ENCODE results near the gene ADPRS. TPM values are rescaled to one million over a fixed set of nuclear protein-coding genes. Genes with fewer than 3 reads are reported as not detected.

ADPRS gene
- total RNA-seq, 3 donors from 2014 or later = 17.8 to 24.5 (median 18.0) TPM

- Histone ChIP-seq H3K4me3 (no peak overlapping the region), H3K4me1 (ENCODE audit: low read depth) (no peaks in the 10 kb centered on the region), H3K36me3 (ENCODE audit: low read depth) (no peaks in the 10 kb centered on the region), H3K9me3 (no peaks in the 10 kb centered on the region)
- DNase-seq (no peak), ATAC-seq (no peak)
- intact Hi-C loops (cut with DNase I, micrococcal nuclease) = no loop called here
- TF ChIP-seq CTCF (IDR thresholded peaks at IDR 0.05) = no peak
These were observed 17.6 kb downstream of the ADPRS start for GRCh38 chr1:36106269-36106668.

GRCh38 chr1:36107394-36107793 lies 18.7 kb downstream of the ADPRS start:
- no peak for DNase-seq
- ATAC-seq = no peak
- no peak for TF ChIP-seq CTCF (IDR thresholded peaks at IDR 0.05)
- no peaks in the 10 kb centered on the region for H3K9me3 ChIP-seq
- no peak overlapping the region for H3K4me3 ChIP-seq
- H3K4me1 ChIP-seq (ENCODE audit: low read depth) = no peaks in the 10 kb centered on the region
- H3K36me3 ChIP-seq (ENCODE audit: low read depth) = no peaks in the 10 kb centered on the region
- intact Hi-C loops (cut with DNase I, micrococcal nuclease) = no loop called here

DNA sequence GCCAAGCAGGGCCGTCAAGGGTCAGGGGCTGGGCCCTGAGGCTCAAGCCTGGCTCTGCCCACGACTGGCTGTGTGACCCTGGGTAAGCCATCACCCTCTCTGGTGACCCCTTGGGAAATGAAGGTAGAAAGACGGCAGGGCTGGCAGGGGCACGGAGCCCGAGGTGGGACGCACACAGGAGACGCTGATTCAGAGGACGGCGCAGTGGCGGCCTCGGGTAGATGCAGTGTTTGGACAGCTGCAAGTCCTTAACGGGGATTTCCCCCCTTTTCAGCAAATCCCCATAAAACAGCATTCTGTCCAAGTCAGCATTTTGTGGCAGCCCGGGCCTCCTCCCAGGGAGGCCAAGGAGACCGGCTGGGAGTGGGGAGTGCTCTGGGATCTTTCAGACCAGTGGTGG lies 19.6 kb downstream of the ADPRS start:
- no peak for TF ChIP-seq CTCF (IDR thresholded peaks at IDR 0.05)
- H3K9me3 ChIP-seq = no peaks in the 10 kb centered on the region
- no peaks in the 10 kb centered on the region for H3K36me3 ChIP-seq (ENCODE audit: low read depth)
- ATAC-seq (peak; percentile 39), DNase-seq (no peak)
- H3K4me3 ChIP-seq = no peak overlapping the region
- no peaks in the 10 kb centered on the region for H3K4me1 ChIP-seq (ENCODE audit: low read depth)
- intact Hi-C loops (cut with DNase I, micrococcal nuclease) = no loop called here

DNA sequence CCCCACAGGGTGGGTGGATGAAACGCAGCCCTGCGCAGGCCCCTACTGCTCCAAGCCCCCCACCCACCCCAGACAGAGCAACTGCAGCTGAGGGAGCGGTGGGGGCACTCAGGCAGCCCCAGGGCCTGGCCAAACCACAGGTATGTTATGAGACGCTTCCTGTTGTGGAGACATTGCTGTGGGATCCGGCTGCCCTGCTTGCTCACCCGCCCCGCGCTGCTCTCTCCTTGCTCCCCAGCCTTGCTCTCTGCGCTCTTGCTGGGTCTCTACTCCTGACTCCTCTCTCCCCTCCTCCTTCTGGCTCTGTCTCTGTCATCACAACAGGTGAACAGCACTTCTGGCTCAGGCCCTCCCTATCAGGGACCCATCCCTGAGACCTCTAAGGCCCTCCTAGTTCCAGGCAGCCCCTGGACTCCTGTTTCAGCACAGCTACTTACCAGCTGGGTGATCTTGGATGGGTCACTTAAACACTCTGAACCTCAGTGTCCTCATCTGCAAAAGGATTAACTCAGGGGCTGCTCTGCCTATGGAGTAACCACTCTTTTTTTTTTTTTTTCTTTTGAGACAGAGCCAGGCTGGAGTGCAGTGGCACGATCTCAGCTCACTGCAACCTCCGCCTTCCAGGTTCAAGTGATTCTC lies 20.5 kb downstream of the ADPRS start:
- TF ChIP-seq CTCF (IDR thresholded peaks at IDR 0.05) = no peak
- H3K4me3 ChIP-seq = no peak overlapping the region
- H3K36me3 ChIP-seq (ENCODE audit: low read depth) = no peaks in the 10 kb centered on the region
- H3K9me3 ChIP-seq = no peaks in the 10 kb centered on the region
- DNase-seq (no peak), ATAC-seq (peak; percentile 64)
- intact Hi-C loops (cut with DNase I, micrococcal nuclease) = no loop called here
- H3K4me1 ChIP-seq (ENCODE audit: low read depth) = no peaks in the 10 kb centered on the region

DNA sequence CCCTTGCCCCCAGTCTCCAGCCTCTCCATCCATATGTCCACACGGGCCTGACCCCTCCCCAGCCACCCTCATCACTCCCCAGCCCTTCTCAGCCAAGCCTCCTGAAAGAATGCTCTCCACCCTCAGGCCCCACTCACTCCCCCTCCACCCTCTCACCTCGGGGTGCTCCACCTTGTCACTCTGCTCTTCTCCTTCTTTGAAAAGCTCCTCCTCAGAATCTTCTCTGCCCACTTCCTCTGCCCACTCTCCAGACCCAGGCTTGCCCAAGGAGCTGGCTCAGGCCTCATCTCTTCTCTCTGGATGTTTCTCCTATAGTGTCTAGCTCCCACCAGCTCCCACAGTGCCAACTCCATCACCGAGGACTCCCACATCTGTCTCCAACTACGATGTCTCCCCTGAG lies 22.5 kb downstream of the ADPRS start:
- no peak for ATAC-seq
- H3K36me3 ChIP-seq (ENCODE audit: low read depth) = no peaks in the 10 kb centered on the region
- H3K4me3 ChIP-seq = no peak overlapping the region
- no peak for TF ChIP-seq CTCF (IDR thresholded peaks at IDR 0.05)
- intact Hi-C loops (cut with DNase I, micrococcal nuclease) = no loop called here
- H3K9me3 ChIP-seq = no peaks in the 10 kb centered on the region
- no peak for DNase-seq
- H3K4me1 ChIP-seq (ENCODE audit: low read depth) = no peaks in the 10 kb centered on the region

GRCh38 chr1:36112823-36113222 lies 24.1 kb downstream of the ADPRS start:
- H3K4me3 ChIP-seq = no peak overlapping the region
- no peaks in the 10 kb centered on the region for H3K4me1 ChIP-seq (ENCODE audit: low read depth)
- H3K9me3 ChIP-seq = no peaks in the 10 kb centered on the region
- TF ChIP-seq CTCF (IDR thresholded peaks at IDR 0.05) = no peak
- ATAC-seq = no peak
- intact Hi-C loops (cut with DNase I, micrococcal nuclease) = no loop called here
- no peak for DNase-seq
- no peaks in the 10 kb centered on the region for H3K36me3 ChIP-seq (ENCODE audit: low read depth)

Measured in mucosa of descending colon (tissue), 3 donors.